SIG-M5 (cell line): ENCODE results near the gene PDHB.
"Not testable (repeated sequence)": the region's sequence is repeated elsewhere in the genome, so short reads cannot be mapped to it uniquely, and the experiment has no call there.

Experiments used
- DNase-seq: peaks from one replicate; lab custom pipeline; 2025; lab: John Stamatoyannopoulos, UW

PDHB gene

GRCh38 chr3:58433400-58434167 lies at the start of gene PDHB:
Gene PDHB, minus strand, starts transcription at chr3:58433832. Its CDS starts 23 bp downstream, at chr3:58433809.
- peak; percentile 38 for DNase-seq

- no peak for DNase-seq
Measured at GRCh38 chr3:58482917-58483636, 49.4 kb upstream of the PDHB start.

- no peak for DNase-seq
Measured at GRCh38 chr3:58480309-58480708, 46.7 kb upstream of the PDHB start.

GRCh38 chr3:58478781-58479180 lies 45.1 kb upstream of the PDHB start:
- DNase-seq: no peak

- no peak for DNase-seq
Measured at GRCh38 chr3:58474967-58475578, 41.4 kb upstream of the PDHB start.

GRCh38 chr3:58474348-58474911 lies 40.8 kb upstream of the PDHB start:
- DNase-seq: peak; percentile 66

- no peak for DNase-seq
Measured at GRCh38 chr3:58473275-58473674, 39.6 kb upstream of the PDHB start.

- DNase-seq: peak; percentile 82
Measured at GRCh38 chr3:58471025-58471887, 37.6 kb upstream of the PDHB start.

GRCh38 chr3:58470363-58471024 lies 36.9 kb upstream of the PDHB start:
- no peak for DNase-seq

GRCh38 chr3:58469096-58469495 lies 35.5 kb upstream of the PDHB start:
- DNase-seq: no peak

- no peak for DNase-seq
Measured at GRCh38 chr3:58466899-58467563, 33.4 kb upstream of the PDHB start.

GRCh38 chr3:58464866-58465265 lies 31.2 kb upstream of the PDHB start:
- no peak for DNase-seq

GRCh38 chr3:58463942-58464271 lies 30.3 kb upstream of the PDHB start:
- no peak for DNase-seq

GRCh38 chr3:58463181-58463941 lies 29.7 kb upstream of the PDHB start:
- no peak for DNase-seq

- DNase-seq: no peak
Measured at GRCh38 chr3:58462829-58463180, 29.2 kb upstream of the PDHB start.

- DNase-seq: no peak
Measured at GRCh38 chr3:58459160-58459559, 25.5 kb upstream of the PDHB start.

GRCh38 chr3:58452176-58452575 lies 18.5 kb upstream of the PDHB start:
- no peak for DNase-seq

GRCh38 chr3:58441514-58442450 lies 8.2 kb upstream of the PDHB start:
- DNase-seq: no peak

GRCh38 chr3:58440996-58441355 lies 7.3 kb upstream of the PDHB start:
- DNase-seq: not testable (repeated sequence)
